Thymus (tissue), 11 donors: ENCODE measurements around the gene RERE. TPM values are rescaled to one million over a fixed set of nuclear protein-coding genes. Genes with fewer than 3 reads are reported as not detected.
"Not testable (repeated sequence)": the region's sequence is repeated elsewhere in the genome, so short reads cannot be mapped to it uniquely, and the experiment has no call there.

Source experiments
- DNase-seq, 9 donors: peaks; one replicate each; pipeline ENCODE4 v3.0.0-alpha.2; 2013; ENCODE audit warnings: low spot score in 9 of 9, low read depth in 6 of 9, missing footprints in 1 of 9
- H3K27ac ChIP-seq, 2 donors: one replicate each; pipeline ENCODE4 v1.5.1; 2013; ENCODE audit warnings: control low read depth in 1 of 2, low read depth in 1 of 2, low read length in 1 of 2, mild to moderate bottlenecking in 1 of 2, moderate library complexity in 1 of 2
- H3K27me3 ChIP-seq, 2 donors: one replicate each; pipeline ENCODE4 v1.5.1; 2013; ENCODE audit warnings: low read length in 1 of 2; ENCODE audit not compliant: control insufficient read depth in 2 of 2, insufficient read depth in 1 of 2
- H3K36me3 ChIP-seq, 2 donors: one replicate each; pipeline ENCODE4 v1.5.1; 2013; ENCODE audit warnings: low read length in 1 of 2, mild to moderate bottlenecking in 1 of 2, moderate library complexity in 1 of 2; ENCODE audit not compliant: control insufficient read depth in 2 of 2, insufficient read depth in 2 of 2
- H3K4me1 ChIP-seq, 2 donors: one replicate each; pipeline ENCODE4 v1.5.1; 2013; ENCODE audit warnings: low read length in 2 of 2; ENCODE audit not compliant: control insufficient read depth in 2 of 2, insufficient read depth in 2 of 2
- H3K4me3 ChIP-seq, 2 donors: one replicate each; pipeline ENCODE4 v1.5.1; 2013; ENCODE audit warnings: low read length in 2 of 2, control low read depth in 1 of 2, mild to moderate bottlenecking in 1 of 2
- H3K9me3 ChIP-seq, 2 donors: one replicate each; pipeline ENCODE4 v1.5.1; 2013; ENCODE audit warnings: low read length in 1 of 2, mild to moderate bottlenecking in 1 of 2; ENCODE audit not compliant: control insufficient read depth in 2 of 2, insufficient read depth in 1 of 2
- WGBS: extraction: QIAGEN DNeasy Blood & Tissue Kit; methylation state at CpG from one replicate; pipeline ENCODE4 v1.1.7; 2013; 5-methylcytosine and 5-hydroxymethylcytosine counted together
- polyA plus RNA-seq: library from polyadenylated mRNA; stranded (reverse); fragments of 200-250 nt; gene quantifications from one replicate; pipeline ENCODE4 v1.2.3, GENCODE V29; 2013
- total RNA-seq: library from RNA; stranded (reverse); fragments of 120-200 nt; gene quantifications from one replicate; pipeline ENCODE4 v1.2.4, GENCODE V29; 2013
- donor health status: healthy.

Gene RERE
- total and polyA plus RNA-seq, 2 donors: 22.9 to 37.7 TPM

- H3K4me3 ChIP-seq: no peak overlapping the region
- WGBS: 97% methylated on average over 2 of the region's 2 CpGs
- DNase-seq: no peak
- H3K9me3 ChIP-seq: no peaks in the 10 kb centered on the region
- H3K4me1 ChIP-seq: no peaks in the 10 kb centered on the region
- H3K27ac ChIP-seq: no peak overlapping the region
- H3K36me3 ChIP-seq: no peaks in the 10 kb centered on the region
- H3K27me3 ChIP-seq: no peaks in the 10 kb centered on the region
These were observed 313.6 kb downstream of the RERE start for GRCh38 chr1:8503842-8504241.

DNA sequence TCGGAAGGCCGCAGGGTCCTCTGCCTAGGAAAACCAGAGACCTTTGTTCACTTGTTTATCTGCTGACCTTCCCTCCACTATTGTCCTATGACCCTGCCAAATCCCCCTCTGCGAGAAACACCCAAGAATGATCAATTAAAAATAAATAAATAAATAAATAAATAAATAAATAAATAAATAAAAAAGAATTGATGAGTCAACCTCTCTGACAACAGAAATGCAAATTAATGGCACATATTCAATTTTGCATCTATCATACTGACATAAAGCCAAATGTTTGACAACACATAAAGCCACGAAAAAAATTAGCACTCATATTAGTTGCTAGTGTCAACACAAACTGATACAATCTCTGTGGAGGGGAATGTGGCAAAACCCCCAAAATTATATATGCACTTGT is 314.5 kb downstream of the RERE start:
- not testable (repeated sequence) for H3K9me3 ChIP-seq, H3K27ac ChIP-seq, H3K4me1 ChIP-seq, H3K4me3 ChIP-seq, H3K27me3 ChIP-seq, H3K36me3 ChIP-seq, DNase-seq
- WGBS: 97% methylated on average over 4 of the region's 4 CpGs

- no peaks in the 10 kb centered on the region for H3K27me3 ChIP-seq
- no peak overlapping the region for H3K27ac ChIP-seq
- H3K36me3 ChIP-seq: peaks cover 21 to 31% of the 10 kb centered on the region in 2 donors
These were observed 320.1 kb downstream of the RERE start for GRCh38 chr1:8497210-8497819.

GRCh38 chr1:8496473-8496872 is 321.0 kb downstream of the RERE start:
- 88% methylated on average over 8 of the region's 8 CpGs for WGBS
- no peak overlapping the region for H3K27ac ChIP-seq

More at GRCh38 chr1:8497210-8497819, 320.1 kb downstream of the RERE start:
- no peak overlapping the region for H3K4me3 ChIP-seq
- no peaks in the 10 kb centered on the region for H3K9me3 ChIP-seq
- WGBS: 97% methylated on average over 3 of the region's 3 CpGs
- no peak for DNase-seq
- no peaks in the 10 kb centered on the region for H3K4me1 ChIP-seq

DNA sequence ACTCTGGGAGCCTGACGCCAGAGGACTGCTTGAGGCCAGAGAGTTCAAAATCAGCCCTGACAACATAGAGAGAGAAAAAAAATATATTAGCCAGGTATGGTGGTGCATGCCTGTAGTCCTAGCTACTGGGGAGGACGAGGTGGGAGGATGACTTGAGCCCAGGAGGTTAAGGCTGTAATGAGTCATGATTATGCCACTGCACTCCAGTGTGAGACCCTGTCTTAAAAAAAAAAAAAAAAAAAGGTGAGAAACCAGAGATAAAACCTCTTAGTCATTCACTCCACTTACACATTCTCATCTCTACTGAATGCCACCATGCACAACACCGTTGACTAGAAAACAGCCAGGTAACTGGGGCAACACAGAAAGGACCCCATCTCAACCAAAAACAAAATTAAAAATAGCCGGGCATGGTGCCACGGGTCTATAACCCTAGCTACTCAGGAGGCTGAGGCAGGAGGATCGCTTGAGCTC is 321.5 kb downstream of the RERE start:
- Histone ChIP-seq H3K4me3 (no peak overlapping the region), H3K9me3 (no peaks in the 10 kb centered on the region), H3K27ac (no peak overlapping the region), H3K27me3 (no peaks in the 10 kb centered on the region), H3K4me1 (no peaks in the 10 kb centered on the region), H3K36me3 (peaks cover 21 to 31% of the 10 kb centered on the region in 2 donors)
- WGBS: 96% methylated on average over 6 of the region's 6 CpGs
- no peak for DNase-seq

More at GRCh38 chr1:8496473-8496872, 321.0 kb downstream of the RERE start:
- Histone ChIP-seq H3K9me3 (no peaks in the 10 kb centered on the region), H3K27me3 (no peaks in the 10 kb centered on the region), H3K4me3 (no peak overlapping the region), H3K36me3 (peaks cover 21 to 31% of the 10 kb centered on the region in 2 donors), H3K4me1 (no peaks in the 10 kb centered on the region)
- DNase-seq: peak in 1 of 9 donors; percentile 13

DNA sequence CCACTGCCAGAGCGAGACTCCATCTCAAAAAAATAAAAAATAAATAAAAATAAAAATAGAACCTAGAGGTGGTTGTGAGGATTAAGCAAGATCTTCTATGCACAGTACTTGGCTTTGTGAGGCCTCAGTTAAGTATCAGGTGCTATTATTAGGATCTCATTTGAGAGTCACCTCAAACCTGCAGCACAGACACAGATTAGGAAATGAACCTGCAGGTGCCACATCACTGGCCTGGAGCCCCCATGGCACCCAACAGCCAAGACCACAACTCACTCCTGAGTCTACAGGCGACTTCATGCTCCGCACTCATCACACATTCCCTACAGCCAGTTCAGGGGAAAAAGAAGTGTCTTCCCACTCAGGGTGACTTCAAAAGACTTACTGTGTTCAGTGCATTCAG is 322.8 kb downstream of the RERE start:
- peaks cover 21 to 31% of the 10 kb centered on the region in 2 donors for H3K36me3 ChIP-seq
- no peak overlapping the region for H3K4me3 ChIP-seq
- DNase-seq: no peak
- H3K27me3 ChIP-seq: no peaks in the 10 kb centered on the region
- H3K27ac ChIP-seq: no peak overlapping the region
- H3K4me1 ChIP-seq: no peaks in the 10 kb centered on the region
- 95% methylated on average over 3 of the region's 3 CpGs for WGBS
- H3K9me3 ChIP-seq: no peaks in the 10 kb centered on the region

DNA sequence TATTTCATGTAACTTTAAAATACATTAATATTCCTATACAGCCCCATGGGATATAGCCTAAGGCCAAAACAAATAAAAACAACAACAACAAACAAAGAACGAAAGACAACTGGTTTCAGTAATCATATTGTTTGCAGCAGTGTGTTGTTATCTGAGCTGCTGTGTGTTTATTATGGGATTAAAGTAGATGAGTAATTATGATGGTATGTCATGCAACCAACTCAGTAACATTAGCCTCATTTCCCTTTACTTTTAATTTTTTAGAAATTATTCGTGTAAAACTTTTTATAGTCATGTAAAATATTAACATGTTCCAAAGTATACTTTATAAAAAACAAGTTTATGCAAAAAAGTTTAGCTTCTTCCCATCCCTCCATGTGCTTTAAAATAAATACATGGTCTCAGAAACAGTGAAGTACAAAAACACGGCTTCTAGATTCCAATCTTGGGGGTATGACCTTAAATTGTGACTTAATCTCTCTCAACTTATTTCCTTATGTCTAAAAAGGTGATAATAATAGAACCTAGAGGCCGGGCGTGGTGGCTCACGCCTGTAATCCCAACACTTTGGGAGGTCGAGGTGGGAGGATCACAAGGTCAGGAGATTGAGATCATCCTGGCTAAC is 323.4 kb downstream of the RERE start:
- Histone ChIP-seq H3K27ac (no peak overlapping the region), H3K4me3 (no peak overlapping the region), H3K9me3 (no peaks in the 10 kb centered on the region), H3K27me3 (no peaks in the 10 kb centered on the region), H3K4me1 (no peaks in the 10 kb centered on the region), H3K36me3 (peaks cover 21 to 31% of the 10 kb centered on the region in 2 donors)
- no peak for DNase-seq
- 99% methylated on average over 7 of the region's 7 CpGs for WGBS

GRCh38 chr1:8487249-8487648 is 330.2 kb downstream of the RERE start:
- WGBS: 100% methylated on average over 2 of the region's 2 CpGs
- peaks cover 0 to 2% of the 10 kb centered on the region in 2 donors for H3K36me3 ChIP-seq
- H3K27ac ChIP-seq: no peak overlapping the region
- H3K27me3 ChIP-seq: no peaks in the 10 kb centered on the region
- H3K4me3 ChIP-seq: no peak overlapping the region
- no peaks in the 10 kb centered on the region for H3K9me3 ChIP-seq
- H3K4me1 ChIP-seq: no peaks in the 10 kb centered on the region
- DNase-seq: no peak

- Histone ChIP-seq H3K27me3 (no peaks in the 10 kb centered on the region), H3K4me1 (no peaks in the 10 kb centered on the region), H3K27ac (peak overlapping the region in 1 of 2 donors; percentile 18), H3K36me3 (peaks cover 0 to 2% of the 10 kb centered on the region in 2 donors), H3K4me3 (no peak overlapping the region), H3K9me3 (no peaks in the 10 kb centered on the region)
- 98% methylated on average over 5 of the region's 5 CpGs for WGBS
- DNase-seq: no peak
These were observed 331.4 kb downstream of the RERE start for GRCh38 chr1:8486047-8486446.
